Neural cell (in vitro differentiated cells): ENCODE data around the gene ENOX1. TPM values are rescaled to one million over a fixed set of nuclear protein-coding genes. Genes with fewer than 3 reads are reported as not detected.

Source experiments
- H2AFZ ChIP-seq: fragments of 200-600, 300-800 bp; sonication (generic), shearing (Covaris generic); 2 replicates; pipeline ENCODE4 v1.6.0; 2014; ENCODE audit warnings: low read depth, mild to moderate bottlenecking, antibody characterized with exemption, low read length, moderate library complexity
- H3F3A ChIP-seq: fragments of 200-600 bp; shearing (Covaris generic); 2 replicates; pipeline ENCODE4 v1.6.1; 2016; ENCODE audit warnings: mild to moderate bottlenecking, moderate library complexity, mixed read lengths, antibody characterized with exemption, low read length; ENCODE audit not compliant: insufficient read depth, poor library complexity, severe bottlenecking
- H3K27ac ChIP-seq: fragments of 200-600, 300-800 bp; sonication (generic), shearing (Covaris generic); 2 replicates; pipeline ENCODE4 v1.5.1; 2014; ENCODE audit warnings: mild to moderate bottlenecking, low read length, moderate library complexity
- H3K27me3 ChIP-seq: fragments of 300-800, 200-600 bp; sonication (generic), shearing (Covaris generic); 2 replicates; pipeline ENCODE4 v1.6.0; 2014; ENCODE audit warnings: mild to moderate bottlenecking, low read depth, low read length, moderate library complexity; ENCODE audit not compliant: insufficient read depth
- H3K36me3 ChIP-seq: fragments of 300-800, 200-600 bp; sonication (generic), shearing (Covaris generic); 2 replicates; pipeline ENCODE4 v1.5.1; 2014; ENCODE audit warnings: mild to moderate bottlenecking, antibody characterized with exemption, low read length, moderate library complexity; ENCODE audit not compliant: insufficient read depth
- H3K4me2 ChIP-seq: fragments of 300-800, 200-600 bp; sonication (generic), shearing (Covaris generic); 2 replicates; pipeline ENCODE4 v1.6.0; 2014; ENCODE audit warnings: mild to moderate bottlenecking, low read length
- H3K4me3 ChIP-seq: fragments of 300-800, 200-600 bp; sonication (generic), shearing (Covaris generic); 2 replicates; pipeline ENCODE4 v1.5.1; 2014; ENCODE audit warnings: mild to moderate bottlenecking, low read length, moderate library complexity
- H3K79me2 ChIP-seq: fragments of 200-600 bp; shearing (Covaris generic); replicated peaks from 2 replicates; pipeline ENCODE4 v1.6.0; 2014; ENCODE audit warnings: mild to moderate bottlenecking, low read length, moderate library complexity; ENCODE audit not compliant: insufficient read depth
- H3K9ac ChIP-seq: fragments of 300-800, 200-600 bp; sonication (generic), shearing (Covaris generic); 2 replicates; pipeline ENCODE4 v1.6.1; 2016; ENCODE audit warnings: mild to moderate bottlenecking, low read length, mixed read lengths
- H3K9me2 ChIP-seq: fragments of 200-600 bp; shearing (Covaris generic); 2 replicates; pipeline ENCODE4 v1.6.1; 2016; ENCODE audit warnings: mild to moderate bottlenecking, low read length, mixed read lengths; ENCODE audit not compliant: insufficient read depth
- H3K9me3 ChIP-seq: fragments of 200-600, 300-800 bp; sonication (generic), shearing (Covaris generic); 2 replicates; pipeline ENCODE4 v1.6.1; 2016; ENCODE audit warnings: mild to moderate bottlenecking, mixed run types, low read length, moderate library complexity, mixed read lengths
- H4K20me1 ChIP-seq: fragments of 200-600 bp; shearing (Covaris generic); 2 replicates; pipeline ENCODE4 v1.6.1; 2016; ENCODE audit warnings: mild to moderate bottlenecking, mixed run types; ENCODE audit not compliant: insufficient read depth
- EP300 ChIP-seq: fragments of 450-650 bp; conservative IDR thresholded peaks from 2 replicates; pipeline ENCODE4 v1.6.1; 2014; ENCODE audit warnings: antibody characterized with exemption, mild to moderate bottlenecking, moderate library complexity; ENCODE audit not compliant: poor library complexity, severe bottlenecking
- EZH2 ChIP-seq: fragments of 200-600, 300-800 bp; shearing (Covaris generic), sonication (generic); IDR thresholded peaks from 2 replicates; pipeline ENCODE4 v1.6.1; 2014; ENCODE audit warnings: antibody characterized with exemption, low read length, borderline replicate concordance, mild to moderate bottlenecking; ENCODE audit not compliant: insufficient read depth, poor library complexity, severe bottlenecking
- MXI1 ChIP-seq: fragments of 450-650 bp; conservative IDR thresholded peaks from 2 replicates; pipeline ENCODE4 v1.6.1; 2014; ENCODE audit warnings: antibody characterized with exemption, mild to moderate bottlenecking; ENCODE audit not compliant: poor library complexity, severe bottlenecking
- POLR2AphosphoS5 ChIP-seq: IDR thresholded peaks from 2 replicates; pipeline ENCODE4 v1.6.1; 2012
- RAD21 ChIP-seq: fragments of 450-650 bp; conservative IDR thresholded peaks from 2 replicates; pipeline ENCODE4 v1.6.1; 2014; ENCODE audit warnings: antibody characterized with exemption, mild to moderate bottlenecking, moderate library complexity
- SMC3 ChIP-seq: fragments of 450-650 bp; conservative IDR thresholded peaks from 2 replicates; pipeline ENCODE4 v1.6.1; 2014; ENCODE audit warnings: antibody characterized with exemption, mild to moderate bottlenecking, moderate library complexity; ENCODE audit not compliant: poor library complexity
- TAF1 ChIP-seq: IDR thresholded peaks from 2 replicates; pipeline ENCODE4 v1.6.1; 2012; ENCODE audit warnings: low read depth
- polyA plus RNA-seq: library from polyadenylated mRNA; depleted of rRNA; stranded (reverse); fragments of >200 nt; gene quantifications from 2 replicates; pipeline ENCODE4 v1.2.3, GENCODE V29; 2014
- TF ChIP-seq, protein P1 (sequence below): IDR thresholded peaks from 2 replicates; pipeline ENCODE4 v1.6.1; 2012; ENCODE audit warnings: borderline replicate concordance
- TF ChIP-seq, protein P2 (sequence below): fragments of 450-650 bp; IDR thresholded peaks from 2 replicates; pipeline ENCODE4 v1.5.1; 2014; ENCODE audit warnings: antibody characterized with exemption, mild to moderate bottlenecking, moderate library complexity; ENCODE audit not compliant: poor library complexity, severe bottlenecking

Gene ENOX1
- polyA plus RNA-seq, 1 donor from 2014 or later, result 42.6 TPM

DNA sequence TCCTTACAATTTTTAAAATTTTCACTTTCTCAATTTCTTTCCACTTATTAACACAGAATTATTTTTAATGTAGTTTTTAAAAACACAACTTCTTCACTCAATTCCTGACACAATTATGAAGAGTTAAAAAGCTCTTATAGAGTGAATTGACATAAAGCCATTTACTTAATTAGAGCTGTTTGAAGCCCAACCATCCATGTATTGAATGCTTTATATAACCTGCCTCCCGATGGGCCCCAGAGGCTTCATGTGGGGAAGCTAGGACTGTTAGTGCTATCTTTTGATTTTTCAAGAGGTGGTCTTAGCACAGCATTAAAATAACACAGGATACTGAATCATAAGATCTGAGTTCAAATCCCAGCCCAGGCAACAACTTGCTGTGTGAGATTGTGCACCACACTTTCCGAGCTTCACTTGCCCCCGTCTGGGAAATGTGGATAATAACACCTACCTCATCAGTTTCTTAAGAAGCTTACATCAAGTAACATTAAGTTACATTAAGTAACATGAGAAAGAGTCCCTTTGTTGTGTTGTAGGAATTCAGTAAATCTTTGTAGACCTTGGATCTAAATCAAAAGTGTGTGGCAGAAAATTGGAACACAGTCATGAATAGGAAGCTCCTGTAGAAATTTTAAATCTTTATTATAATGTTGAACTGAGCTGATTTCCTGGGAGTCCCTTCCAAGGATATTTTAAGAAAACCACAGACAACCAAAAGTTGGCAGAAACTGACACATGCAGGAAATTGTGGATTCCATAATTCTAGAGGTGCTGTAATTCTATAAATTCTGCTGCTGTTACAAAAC, 5.5 kb upstream of the ENOX1 start:
- H3K9me3 ChIP-seq, result no peaks in the 10 kb centered on the region
- no peaks in the 10 kb centered on the region for H3K27me3 ChIP-seq
- no peak for TF ChIP-seq POLR2AphosphoS5
- TF ChIP-seq RAD21, result no peak
- TF ChIP-seq TAF1, result no peak
- TF ChIP-seq EP300, result no peak
- no peak for TF ChIP-seq EZH2
- no peak for TF ChIP-seq MXI1
- TF ChIP-seq, protein P1, sequence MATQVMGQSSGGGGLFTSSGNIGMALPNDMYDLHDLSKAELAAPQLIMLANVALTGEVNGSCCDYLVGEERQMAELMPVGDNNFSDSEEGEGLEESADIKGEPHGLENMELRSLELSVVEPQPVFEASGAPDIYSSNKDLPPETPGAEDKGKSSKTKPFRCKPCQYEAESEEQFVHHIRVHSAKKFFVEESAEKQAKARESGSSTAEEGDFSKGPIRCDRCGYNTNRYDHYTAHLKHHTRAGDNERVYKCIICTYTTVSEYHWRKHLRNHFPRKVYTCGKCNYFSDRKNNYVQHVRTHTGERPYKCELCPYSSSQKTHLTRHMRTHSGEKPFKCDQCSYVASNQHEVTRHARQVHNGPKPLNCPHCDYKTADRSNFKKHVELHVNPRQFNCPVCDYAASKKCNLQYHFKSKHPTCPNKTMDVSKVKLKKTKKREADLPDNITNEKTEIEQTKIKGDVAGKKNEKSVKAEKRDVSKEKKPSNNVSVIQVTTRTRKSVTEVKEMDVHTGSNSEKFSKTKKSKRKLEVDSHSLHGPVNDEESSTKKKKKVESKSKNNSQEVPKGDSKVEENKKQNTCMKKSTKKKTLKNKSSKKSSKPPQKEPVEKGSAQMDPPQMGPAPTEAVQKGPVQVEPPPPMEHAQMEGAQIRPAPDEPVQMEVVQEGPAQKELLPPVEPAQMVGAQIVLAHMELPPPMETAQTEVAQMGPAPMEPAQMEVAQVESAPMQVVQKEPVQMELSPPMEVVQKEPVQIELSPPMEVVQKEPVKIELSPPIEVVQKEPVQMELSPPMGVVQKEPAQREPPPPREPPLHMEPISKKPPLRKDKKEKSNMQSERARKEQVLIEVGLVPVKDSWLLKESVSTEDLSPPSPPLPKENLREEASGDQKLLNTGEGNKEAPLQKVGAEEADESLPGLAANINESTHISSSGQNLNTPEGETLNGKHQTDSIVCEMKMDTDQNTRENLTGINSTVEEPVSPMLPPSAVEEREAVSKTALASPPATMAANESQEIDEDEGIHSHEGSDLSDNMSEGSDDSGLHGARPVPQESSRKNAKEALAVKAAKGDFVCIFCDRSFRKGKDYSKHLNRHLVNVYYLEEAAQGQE, result no peak
- TF ChIP-seq, protein P2, sequence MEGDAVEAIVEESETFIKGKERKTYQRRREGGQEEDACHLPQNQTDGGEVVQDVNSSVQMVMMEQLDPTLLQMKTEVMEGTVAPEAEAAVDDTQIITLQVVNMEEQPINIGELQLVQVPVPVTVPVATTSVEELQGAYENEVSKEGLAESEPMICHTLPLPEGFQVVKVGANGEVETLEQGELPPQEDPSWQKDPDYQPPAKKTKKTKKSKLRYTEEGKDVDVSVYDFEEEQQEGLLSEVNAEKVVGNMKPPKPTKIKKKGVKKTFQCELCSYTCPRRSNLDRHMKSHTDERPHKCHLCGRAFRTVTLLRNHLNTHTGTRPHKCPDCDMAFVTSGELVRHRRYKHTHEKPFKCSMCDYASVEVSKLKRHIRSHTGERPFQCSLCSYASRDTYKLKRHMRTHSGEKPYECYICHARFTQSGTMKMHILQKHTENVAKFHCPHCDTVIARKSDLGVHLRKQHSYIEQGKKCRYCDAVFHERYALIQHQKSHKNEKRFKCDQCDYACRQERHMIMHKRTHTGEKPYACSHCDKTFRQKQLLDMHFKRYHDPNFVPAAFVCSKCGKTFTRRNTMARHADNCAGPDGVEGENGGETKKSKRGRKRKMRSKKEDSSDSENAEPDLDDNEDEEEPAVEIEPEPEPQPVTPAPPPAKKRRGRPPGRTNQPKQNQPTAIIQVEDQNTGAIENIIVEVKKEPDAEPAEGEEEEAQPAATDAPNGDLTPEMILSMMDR, result no peak
- no peak for TF ChIP-seq SMC3
- no peak overlapping the region for H3K27ac ChIP-seq
- H3K36me3 ChIP-seq, result no peaks in the 10 kb centered on the region
- no peak overlapping the region for H3K4me2 ChIP-seq
- peaks cover 5% of the 10 kb centered on the region for H3F3A ChIP-seq
- no peaks in the 10 kb centered on the region for H3K9me2 ChIP-seq
- H3K79me2 ChIP-seq, result no peaks in the 10 kb centered on the region
- H3K4me3 ChIP-seq, result no peak overlapping the region
- no peak overlapping the region for H2AFZ ChIP-seq
- H4K20me1 ChIP-seq, result no peaks in the 10 kb centered on the region
- H3K9ac ChIP-seq, result no peak overlapping the region

DNA sequence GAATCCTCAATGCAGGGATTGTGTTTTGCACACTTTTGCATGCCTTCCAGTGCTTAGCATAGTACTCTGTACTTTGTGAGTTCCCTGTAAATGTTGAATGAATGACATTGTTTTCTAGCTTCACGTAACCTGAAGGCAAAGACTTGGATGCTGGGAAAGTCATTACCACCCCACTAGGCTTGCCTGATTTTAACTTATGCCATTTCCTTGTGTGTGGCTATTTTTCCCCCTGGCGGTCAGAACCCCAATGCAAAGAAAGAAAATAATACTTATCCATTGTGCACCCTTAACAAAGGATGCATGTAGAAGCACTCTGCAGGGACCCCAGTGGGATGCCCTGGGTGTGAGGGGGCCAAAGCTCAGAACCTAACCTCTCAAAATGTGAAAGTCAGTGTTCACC, 1.2 kb upstream of the ENOX1 start:
- TF ChIP-seq EP300, result no peak
- peak; percentile 29 for TF ChIP-seq POLR2AphosphoS5
- peak; percentile 73 for TF ChIP-seq RAD21
- peak; percentile 79 for TF ChIP-seq SMC3
- TF ChIP-seq, protein P1, result peak; percentile 55
- no peak for TF ChIP-seq EZH2
- TF ChIP-seq, protein P2, result peak; percentile 73
- TF ChIP-seq TAF1, result no peak
- Histone ChIP-seq H4K20me1 (no peaks in the 10 kb centered on the region), H3K27me3 (no peaks in the 10 kb centered on the region), H3K27ac (peak overlapping the region; percentile 94), H3K9ac (peak overlapping the region; percentile 84), H3K36me3 (no peaks in the 10 kb centered on the region), H3K79me2 (peaks cover 19% of the 10 kb centered on the region), H3K4me2 (peak overlapping the region; percentile 66), H3K9me3 (no peaks in the 10 kb centered on the region), H3F3A (peaks cover 5% of the 10 kb centered on the region), H3K9me2 (no peaks in the 10 kb centered on the region), H2AFZ (no peak overlapping the region), H3K4me3 (peak overlapping the region; percentile 87)
